Fibroblast of skin of back (primary cell): ENCODE measurements around the gene PTPRN2.
"Not testable (repeated sequence)": the region's sequence is repeated elsewhere in the genome, so short reads cannot be mapped to it uniquely, and the experiment has no call there.

Experiments
- DNase-seq: peaks from one replicate; pipeline ENCODE4 v3.0.0-alpha.2; 2013

Gene PTPRN2

DNA sequence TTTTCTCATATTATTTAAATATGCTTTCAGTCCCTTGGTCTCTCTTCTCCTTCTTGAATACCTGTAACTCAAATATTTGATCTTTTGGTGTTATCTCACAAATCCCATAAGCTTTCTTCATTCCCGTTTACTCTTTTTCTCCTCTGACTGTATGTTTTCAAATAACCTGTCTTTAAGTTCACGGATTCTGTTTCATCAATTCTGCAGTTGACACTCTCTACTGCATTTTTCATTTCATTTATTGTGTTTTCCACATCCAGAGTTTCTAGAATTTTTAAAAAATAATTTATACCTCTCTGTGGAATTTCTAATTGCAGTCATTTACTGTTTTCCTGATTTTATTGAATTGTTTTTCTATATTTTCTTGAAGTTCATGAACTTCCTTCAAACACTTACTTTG, 298.4 kb downstream of the PTPRN2 start:
- DNase-seq = no peak

DNA sequence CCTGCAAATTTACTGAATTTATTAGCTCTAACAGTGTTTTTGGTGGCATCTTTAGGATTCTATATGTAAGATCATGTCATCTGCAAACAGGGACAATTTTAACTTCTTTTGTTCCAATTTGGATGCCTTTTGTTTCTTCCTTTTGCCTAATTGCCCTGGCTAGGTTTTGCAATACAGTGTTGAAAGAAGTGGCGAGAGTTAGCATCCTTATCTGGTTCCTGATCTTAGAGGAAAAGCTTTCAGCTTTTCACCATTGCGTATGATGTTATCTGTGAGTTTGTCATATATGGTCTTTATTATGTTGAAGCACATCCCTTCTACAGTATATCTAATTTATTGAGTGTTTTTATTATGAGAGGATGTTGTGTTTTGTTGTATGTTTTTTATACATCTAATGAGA, 301.4 kb downstream of the PTPRN2 start:
- DNase-seq = no peak

DNA sequence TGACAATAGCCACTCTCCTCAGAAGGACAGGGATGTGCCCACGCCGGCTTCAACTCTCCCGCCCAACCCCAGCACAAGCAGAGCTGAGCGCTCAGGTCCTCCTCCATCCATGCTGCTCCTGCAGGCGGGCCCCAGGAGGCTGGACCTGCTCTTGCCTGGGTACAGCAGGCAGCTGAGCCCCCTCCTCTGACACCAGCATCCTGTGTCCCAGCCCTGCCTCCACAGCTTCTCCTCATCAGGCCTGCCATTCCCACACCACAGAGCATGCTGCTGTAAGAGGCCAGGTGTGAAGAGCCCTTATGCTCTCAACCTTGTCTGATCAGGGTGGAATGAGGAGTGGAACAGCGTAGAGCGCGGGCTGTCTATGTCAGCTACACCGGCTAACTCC, 302.2 kb downstream of the PTPRN2 start:
- no peak for DNase-seq

DNA sequence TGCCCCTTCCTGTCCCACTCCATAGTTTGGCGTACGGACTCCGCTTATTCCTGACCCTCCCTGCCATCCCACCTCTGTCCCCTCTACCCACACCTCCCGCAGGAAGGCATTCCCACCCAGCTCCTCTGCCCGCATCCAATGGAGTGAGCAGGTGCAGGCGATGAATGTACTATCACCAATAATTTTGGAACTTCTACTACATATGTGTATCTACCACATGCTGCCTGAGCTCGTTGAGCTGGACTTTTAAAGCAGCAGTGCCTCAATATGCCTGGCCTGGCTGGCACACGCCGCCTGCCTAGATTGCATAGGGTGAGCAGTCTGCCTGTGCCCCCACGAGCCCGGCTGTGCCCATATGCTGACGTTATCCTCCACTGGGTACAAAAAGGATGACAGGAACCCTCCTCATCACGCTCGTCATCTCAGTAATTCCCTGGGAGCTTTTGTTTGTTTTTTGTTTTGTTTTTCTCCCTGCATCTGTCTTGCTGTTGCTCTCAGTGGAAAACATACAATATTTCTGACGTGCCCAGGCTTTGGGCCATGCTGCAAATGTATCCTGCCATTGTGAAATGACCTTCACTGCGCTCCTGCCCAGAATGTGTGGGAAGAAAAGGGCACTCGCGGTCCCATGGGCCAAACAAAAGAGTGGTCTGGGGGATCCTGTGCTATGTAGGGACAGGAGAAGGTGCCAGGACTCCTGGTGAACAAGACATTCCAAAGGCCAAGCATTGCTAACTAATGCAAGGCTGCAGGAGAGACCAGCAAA, 302.8 kb downstream of the PTPRN2 start:
- no peak for DNase-seq

DNA sequence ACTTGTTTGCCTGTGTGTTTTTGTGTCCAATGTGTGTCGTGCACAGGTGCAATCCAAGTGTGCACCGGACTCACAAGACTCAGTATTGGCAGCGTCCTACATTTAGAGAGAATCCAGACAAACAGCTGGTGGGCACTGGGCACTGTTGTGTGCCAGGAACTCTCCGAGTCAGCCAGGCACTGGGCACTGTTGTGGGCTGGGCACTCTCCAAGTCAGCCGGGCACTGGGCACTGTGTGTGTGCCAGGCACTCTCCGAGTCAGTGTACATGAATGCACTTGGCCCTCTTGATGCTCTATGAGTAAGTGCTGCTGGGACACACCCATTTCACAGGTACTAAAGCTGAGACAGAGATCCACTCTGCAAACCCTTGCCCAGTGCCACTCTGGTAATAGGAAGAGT, 303.5 kb downstream of the PTPRN2 start:
- DNase-seq = no peak

DNA sequence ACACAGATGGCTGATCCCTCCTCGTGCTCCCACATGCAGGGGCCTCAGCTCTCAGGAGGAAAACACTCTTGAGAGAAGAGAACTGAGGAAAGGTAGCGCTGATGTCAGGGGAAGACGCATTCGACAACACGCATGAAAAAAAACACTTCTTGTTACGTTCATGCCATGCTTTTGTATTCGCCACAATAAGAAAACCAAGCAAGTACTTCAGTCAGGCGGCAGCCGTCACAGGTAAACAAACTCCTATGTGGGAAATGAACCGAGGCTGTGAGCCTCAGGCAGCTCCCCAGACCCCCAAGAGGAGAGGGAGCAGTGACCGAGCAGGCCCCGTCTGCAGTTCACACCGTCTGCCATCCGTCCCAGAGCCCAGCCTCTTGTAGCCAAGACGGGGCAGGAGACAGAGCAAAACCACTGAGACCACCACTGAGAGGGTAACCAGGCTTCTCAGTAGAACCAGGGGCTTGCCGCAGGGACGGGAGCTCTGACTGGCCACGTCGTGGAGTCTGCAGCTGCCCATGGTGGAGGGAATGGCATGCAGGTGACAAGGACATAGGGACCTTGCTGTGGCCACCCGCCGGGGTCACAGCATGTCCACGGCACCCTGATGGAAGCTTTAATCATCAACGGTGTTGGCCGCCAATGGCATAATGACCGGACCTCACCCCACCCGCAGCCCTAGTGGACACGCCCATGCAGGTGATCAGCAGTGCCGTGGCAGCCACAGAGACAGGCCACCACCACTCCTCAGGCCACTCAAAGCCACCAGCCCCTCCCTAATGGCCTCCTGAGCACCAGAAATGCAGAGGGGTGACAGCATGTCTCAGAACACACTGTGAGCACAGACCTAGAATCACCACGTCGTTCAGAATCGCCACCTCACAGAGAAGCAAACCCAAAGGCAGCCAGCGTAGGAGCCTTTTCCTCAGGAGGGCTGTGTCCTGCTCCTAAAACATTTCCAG, 304.3 kb downstream of the PTPRN2 start:
- DNase-seq = no peak

DNA sequence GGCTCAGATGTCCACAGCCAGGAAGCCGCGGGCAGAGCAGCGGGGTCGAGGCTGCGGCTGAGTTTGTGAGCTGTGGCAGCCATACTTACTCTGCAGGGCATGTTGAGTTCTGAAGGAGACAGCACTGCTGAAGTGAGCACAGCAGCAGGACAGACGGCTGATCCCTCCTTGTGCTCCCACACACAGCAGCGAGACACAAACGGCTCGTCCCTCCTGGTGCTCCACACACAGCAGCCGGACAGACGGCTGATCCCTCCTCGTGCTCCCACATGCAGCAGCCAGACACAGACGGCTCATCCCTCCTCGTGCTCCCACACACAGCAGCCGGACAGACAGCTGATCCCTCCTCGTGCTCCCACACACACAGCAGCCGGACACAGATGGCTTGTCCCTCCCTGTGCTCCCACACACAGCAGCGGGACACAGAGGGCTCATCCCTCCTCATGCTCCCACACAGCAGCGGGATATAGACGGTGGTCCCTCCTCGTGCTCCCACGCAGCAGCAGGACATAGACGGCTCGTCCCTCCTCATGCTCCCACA, 305.1 kb downstream of the PTPRN2 start:
- DNase-seq = no peak

DNA sequence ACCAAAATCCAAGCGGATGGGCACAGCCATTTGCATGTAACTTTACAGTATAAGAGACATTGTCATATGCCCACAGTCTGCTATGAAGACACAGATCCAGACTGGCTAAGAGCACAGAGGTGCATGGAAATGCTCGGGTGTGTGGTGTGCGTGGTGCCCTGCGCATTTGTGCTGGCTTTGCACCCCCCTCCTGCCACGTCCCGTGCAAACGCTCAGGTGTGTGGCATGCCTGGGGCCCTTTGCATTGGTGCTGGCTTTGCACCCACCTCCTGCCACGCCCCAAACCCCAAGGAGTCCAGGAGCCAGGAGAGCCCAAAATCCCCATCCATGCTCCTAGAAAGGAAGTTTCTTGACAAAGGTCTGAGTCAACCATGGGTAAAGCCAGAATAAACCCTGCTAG, 306.2 kb downstream of the PTPRN2 start:
- no peak for DNase-seq

DNA sequence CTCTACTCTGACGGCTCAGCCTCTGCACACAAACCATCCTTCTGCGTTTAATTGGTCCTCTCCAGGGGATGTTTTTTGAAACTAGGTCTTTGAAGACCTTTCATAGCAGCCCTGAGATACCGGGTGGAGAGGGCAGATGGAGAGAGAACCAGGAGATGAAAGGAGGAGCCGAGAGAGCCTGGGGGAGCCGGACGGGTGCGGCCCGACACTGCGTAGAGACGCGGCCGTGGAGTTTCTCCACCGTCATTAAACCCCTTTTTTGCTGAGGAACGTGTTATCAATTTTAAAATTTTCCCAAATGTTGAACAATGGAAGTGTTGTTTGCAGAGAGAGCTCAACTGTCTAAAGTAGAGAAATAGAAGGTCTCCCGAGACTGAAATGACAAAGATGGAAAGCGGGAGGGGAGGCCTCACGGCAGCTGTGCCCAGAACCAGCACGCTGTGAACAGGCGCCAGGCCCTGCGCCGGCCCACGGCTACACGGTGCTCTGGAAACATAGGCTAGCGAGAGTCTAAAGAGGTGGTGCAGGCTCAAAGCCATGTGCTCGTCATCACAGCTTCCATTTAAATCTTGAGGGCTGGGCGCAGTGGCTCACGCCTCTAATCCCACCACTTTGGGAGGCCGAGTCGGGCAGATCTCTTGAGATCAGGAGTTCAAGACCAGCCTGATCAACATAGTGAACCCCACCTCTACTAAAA, 307.0 kb downstream of the PTPRN2 start:
- no peak for DNase-seq

DNA sequence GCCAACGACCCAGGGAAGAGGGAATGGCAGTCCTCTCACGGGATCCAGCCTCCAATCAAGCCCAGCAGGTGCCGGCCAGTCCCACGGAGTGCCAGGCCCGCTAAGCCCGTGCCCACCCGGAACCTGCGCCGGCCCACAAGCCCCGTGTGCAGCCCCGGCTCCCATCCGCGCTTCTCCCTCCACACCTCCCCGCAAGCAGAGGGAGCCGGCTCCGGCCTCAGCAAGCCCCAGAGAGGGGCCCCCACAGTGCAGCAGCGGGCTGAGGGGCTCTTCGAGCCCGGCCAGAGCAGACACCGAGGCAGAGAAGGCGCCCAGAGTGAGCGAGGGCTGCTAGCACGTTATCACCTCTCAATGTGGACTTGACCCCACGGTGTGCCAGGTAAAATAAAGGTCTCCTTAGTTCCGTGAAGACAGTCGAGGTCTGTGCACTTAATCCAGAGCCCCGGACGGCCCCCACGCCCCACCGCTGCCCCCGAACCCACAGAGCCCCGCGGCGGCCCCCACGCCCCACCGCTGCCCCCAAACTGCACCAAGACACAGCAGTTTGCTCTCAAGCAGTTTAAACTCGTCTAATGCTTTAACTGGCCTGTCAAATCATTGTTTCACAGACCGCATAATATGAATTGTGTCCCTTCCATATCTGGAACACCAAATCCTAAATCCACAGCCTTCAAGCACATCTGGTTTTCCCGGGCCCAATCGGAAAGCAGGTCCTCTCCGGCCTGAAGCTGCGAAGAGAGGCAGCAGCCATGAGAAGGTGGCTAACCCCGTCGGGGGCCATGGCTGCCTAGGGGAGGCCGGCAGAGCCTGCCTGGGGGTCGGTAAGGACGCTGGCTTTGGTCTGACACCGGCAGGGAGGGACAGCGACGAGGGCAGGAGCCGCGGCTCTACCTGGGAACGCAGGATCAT, 307.8 kb downstream of the PTPRN2 start:
- DNase-seq = no peak

DNA sequence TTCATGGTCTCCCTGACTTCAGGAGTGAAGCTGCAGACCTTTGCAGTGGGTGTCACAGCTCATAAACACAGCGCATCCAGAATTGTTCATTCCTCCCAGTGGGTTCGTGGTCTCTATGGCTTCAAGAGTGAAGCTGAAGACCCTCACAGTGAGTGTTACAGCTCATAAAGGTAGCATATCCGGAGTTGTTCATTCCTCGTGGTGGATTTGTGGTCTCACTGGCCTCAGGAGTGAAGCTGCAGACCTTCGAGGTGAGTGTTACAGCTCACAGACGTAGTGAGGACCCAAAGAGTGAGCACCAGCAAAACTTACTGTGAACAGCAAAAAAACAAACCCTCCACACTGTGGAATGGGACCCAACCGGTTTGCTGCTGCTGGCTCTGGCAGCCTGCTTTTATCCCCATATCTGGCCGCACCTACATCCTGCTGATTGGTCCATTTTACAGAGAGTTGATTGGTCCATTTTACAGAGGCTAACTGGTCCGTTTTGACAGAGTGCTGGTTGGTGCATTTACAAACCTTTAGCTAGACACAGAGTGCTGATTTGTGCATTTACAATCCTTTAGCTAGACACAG, 308.8 kb downstream of the PTPRN2 start:
- DNase-seq = no peak

DNA sequence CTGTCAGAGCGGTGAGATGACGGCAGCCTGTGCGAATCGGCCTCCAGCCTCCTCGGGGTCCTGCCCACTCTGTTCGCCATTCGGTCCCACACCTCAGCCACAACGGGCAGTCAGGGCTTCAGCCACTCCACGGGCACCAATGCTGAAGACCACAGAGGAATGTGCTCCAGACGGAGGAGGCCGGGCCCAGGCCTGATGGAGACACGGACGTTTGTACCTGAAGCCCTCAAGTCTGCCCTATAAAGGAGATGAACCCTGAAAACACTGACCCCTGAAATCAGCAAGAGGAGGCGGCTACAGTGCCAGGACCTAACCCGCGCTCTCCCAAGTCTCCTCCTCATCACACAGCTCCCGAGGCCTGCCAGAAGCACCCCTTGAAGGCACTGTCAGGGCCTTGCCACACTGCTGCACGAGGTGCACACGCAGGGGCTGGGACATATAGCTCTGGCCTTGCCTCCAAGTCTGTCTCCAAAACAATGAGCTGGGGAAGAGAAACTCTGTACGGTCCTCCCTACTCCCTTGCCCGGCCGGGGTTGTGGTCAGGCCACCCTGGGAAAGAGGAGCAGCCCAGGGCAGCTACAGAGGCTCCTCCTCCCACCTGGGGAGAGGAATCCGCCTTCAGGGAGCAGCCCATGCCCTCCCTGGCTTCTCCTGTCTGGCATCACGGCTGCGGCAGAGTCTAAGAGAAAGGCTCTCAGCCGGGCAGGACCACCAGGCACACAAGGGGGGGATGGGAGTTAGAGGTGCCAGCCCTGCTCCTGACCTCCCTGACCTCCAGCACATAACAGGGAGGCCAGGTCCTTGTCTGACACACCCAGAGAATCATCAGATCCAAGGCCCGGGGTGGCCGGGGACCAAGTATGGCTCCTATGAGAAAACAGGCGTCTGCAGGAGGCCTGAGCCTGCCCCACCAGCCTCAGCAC, 310.1 kb downstream of the PTPRN2 start:
- DNase-seq = no peak

DNA sequence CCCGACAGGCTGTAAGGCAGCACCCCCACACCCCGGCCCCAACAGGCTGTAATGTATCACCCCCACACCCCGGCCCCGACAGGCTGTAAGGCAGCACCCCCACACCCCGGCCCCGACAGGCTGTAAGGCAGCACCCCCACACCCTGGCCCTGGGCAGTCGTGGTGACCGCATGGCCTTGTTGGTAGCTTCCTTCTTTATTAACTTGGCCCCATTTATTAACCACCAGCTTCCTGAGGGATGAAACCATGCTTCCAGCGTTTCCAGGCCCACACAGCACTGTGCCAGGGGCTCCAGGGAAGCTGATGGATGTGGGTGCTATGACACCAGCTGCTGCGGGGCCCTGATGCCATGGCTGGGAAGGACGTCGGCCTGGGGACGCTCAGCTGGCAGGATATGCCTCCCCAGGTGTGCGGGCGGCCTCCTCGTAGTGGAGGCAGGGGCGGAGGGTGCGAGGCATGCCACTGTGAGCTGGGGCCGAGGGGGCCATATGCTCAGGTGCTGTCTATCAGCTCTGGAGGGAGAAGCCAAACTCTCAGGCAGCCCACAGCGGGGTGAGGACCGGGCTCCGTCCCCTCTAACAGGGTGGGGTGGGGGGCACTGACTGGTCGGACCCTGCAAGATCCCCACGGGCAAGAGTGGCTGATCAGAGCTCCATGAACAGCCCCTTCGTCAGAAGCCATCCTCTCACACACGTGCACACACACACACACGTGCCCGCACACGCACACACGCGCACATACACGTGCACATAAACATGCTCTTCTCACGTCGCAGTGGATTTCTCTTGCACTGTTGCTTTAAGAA, 311.0 kb downstream of the PTPRN2 start:
- DNase-seq = no peak

DNA sequence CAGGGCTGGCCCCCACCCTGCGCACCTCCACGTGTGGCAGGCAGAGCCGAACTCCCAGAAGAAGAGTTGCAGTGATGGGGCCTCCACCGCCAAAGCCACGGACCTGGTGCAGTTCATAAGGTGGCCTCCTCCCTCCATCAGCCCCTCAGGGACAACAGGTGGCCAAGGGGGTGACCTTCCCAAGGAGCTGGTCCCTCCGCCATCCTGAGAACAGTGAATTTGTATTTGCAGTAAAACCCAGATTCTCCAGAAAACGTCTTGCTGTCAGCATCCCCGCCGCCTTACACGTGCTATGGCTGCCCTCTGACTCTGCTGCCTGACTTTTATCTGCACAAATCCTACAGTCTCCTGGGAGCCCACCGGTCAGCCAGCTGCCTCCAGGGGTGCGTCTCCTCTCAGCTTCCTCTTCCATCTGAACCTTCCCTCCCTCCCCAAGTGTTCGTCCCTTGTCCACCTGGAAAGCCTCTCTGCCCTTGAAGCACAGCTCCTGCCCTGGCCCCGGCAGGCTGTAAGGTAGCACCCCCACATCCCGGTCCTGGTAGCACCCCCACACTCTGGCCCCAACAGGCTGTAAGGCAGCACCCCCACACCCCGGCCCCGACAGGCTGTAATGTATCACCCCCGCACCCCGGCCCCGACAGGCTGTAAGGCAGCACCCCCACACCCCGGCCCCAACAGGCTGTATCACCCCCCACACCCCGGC, 311.8 kb downstream of the PTPRN2 start:
- DNase-seq = no peak

DNA sequence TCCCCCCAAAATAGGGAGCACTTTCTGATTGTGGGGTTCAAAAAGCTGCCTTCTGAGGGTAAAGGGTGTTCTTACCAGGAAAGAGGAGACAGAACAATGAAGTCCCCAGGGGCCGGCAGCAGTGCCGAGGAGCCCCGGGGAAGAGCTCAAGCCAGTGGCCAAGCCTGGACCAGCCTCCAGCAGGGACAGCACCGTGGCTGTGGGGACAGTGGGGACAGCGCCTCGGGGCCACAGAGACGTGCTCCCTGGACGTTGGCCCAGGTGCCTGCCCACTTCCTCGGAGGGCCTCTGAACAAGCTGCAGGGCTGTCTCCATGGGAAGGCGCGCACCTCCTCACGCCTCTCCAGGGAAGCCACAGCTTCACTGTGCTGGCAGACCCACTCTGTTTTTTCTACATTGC, 312.6 kb downstream of the PTPRN2 start:
- DNase-seq = no peak

DNA sequence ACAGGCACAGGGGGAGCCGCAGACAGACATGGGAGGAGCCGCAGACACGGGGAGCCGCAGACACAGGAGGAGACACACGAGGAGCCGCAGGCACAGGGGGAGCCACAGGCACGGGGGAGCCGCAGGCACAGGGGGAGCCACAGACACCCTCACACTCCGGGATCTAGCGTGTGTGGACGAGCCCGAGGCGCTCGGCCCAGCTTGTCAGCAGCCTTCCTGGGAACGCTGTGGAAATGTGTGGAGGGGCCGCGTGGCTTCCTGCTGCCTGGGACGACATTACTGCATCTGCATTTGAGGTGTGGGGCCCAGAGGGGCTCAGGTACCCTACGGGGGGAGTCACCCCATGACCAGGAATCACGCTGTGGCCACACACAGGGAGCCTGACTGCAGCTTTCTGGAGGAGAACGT, 313.2 kb downstream of the PTPRN2 start:
- DNase-seq = no peak

DNA sequence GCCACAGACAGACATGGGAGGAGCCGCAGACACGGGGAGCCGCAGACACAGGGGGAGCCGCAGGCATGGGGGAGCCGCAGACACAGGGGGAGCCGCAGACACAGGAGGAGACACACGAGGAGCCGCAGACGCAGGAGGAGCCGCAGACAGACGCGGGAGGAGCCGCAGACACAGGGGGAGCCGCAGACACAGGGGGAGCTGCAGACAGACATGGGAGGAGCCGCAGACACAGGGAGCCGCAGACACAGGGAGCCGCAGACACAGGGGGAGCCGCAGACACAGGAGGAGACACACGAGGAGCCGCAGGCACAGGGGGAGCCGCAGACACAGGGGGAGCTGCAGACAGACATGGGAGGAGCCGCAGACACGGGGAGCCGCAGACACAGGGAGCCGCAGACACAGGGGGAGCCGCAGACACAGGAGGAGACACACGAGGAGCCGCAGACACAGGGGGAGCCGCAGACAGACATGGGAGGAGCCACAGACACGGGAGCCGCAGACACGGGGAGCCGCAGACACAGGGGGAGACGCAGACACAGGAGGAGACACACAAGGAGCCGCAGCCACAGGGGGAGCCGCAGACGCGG, 313.8 kb downstream of the PTPRN2 start:
- DNase-seq = not testable (repeated sequence)

DNA sequence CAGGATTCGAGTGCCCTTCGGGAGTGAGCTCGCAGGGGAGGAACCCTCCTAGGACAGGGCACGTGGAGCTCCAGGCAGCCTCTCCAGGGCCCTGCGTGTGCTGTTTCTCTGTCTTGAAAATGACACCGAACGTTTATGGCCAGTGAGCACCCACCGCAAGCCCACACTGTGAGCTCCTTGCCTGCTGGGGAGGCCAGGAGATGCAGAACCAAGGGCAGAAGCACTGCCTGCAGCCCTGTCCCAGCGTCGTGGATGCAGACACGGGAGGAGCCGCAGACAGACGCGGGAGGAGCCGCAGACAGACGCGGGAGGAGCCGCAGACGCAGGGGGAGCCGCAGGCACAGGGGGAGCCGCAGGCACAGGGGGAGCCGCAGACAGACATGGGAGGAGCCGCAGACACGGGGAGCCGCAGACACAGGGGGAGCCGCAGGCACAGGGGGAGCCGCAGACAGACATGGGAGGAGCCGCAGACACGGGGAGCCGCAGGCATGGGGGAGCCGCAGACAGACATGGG, 314.4 kb downstream of the PTPRN2 start:
- DNase-seq = no peak
